K562 (cell line): ENCODE results near the gene PIK3R2. TPM values are rescaled to one million over a fixed set of nuclear protein-coding genes. Genes with fewer than 3 reads are reported as not detected.
A peak's percentile ranks its signal among the peaks of the same experiment; 100 is the strongest.

Source experiments
- CEBPG ChIP-seq, 3 experiments: fragments of 200-800 bp in 1 of 3; sonication (Bioruptor generic) in 1 of 3; sonication (generic) in 1 of 3; formaldehyde crosslinking in 1 of 3; IDR thresholded peaks in 2 of 3; conservative IDR thresholded peaks in 1 of 3; 2 replicates each; pipeline versions ENCODE4 v1.6.1 to v1.8.0; 2016 to 2022; ENCODE audit warnings: missing compliant biosample characterization in 2 of 3, missing genetic modification characterization in 2 of 3, mild to moderate bottlenecking in 1 of 3, missing genetic modification reagents in 1 of 3
- CREB5 ChIP-seq: fragments of 250-450 bp; sonication (Bioruptor Pico); IDR thresholded peaks from 2 replicates; pipeline ENCODE4 v1.5.0; 2020; ENCODE audit warnings: mild to moderate bottlenecking
- CTCF ChIP-seq, 3 experiments: IDR thresholded peaks in 2 of 3; conservative IDR thresholded peaks in 1 of 3; 2 replicates each; pipeline ENCODE4 v1.5.1; 2011 to 2012; ENCODE audit warnings: low read length in 3 of 3, mild to moderate bottlenecking in 3 of 3, control low read depth in 2 of 3, improper control_type of control experiment in 1 of 3, inconsistent platforms in 1 of 3, low read depth in 1 of 3, mixed read lengths in 1 of 3, moderate library complexity in 1 of 3; ENCODE audit not compliant: insufficient read depth in 2 of 3
- HEY1 ChIP-seq: fragments of 250-450 bp; sonication (Bioruptor Pico); IDR thresholded peaks from 2 replicates; pipeline ENCODE4 v1.5.0; 2020; ENCODE audit warnings: mild to moderate bottlenecking, moderate library complexity, borderline replicate concordance
- IRF9 ChIP-seq: fragments of 450-650 bp; IDR thresholded peaks from 2 replicates; pipeline ENCODE4 v1.6.1; 2016; ENCODE audit warnings: missing biosample characterization, missing genetic modification characterization
- TCF7 ChIP-seq: sonication (generic); IDR thresholded peaks from 2 replicates; pipeline ENCODE4 v1.6.1; 2016; ENCODE audit warnings: antibody characterized with exemption, borderline replicate concordance
- VEZF1 ChIP-seq: fragments of 200-800 bp; sonication (Bioruptor generic); IDR thresholded peaks from 2 replicates; pipeline ENCODE4 v1.6.1; 2017; ENCODE audit warnings: missing genetic modification characterization, missing compliant biosample characterization
- XRCC4 ChIP-seq: IDR thresholded peaks from one replicate; pipeline ENCODE4 v1.6.1; 2011; ENCODE audit not compliant: insufficient read depth, insufficient read length; ENCODE audit errors: extremely low read depth
- YY1 ChIP-seq, 3 experiments: IDR thresholded peaks; 2 replicates each; pipeline ENCODE4 v1.6.1; 2011; ENCODE audit warnings: low read length in 2 of 3, mild to moderate bottlenecking in 2 of 3, moderate library complexity in 2 of 3, borderline replicate concordance in 1 of 3, control low read depth in 1 of 3, low read depth in 1 of 3; ENCODE audit not compliant: insufficient read depth in 3 of 3, insufficient replicate concordance in 2 of 3, control insufficient read depth in 1 of 3, insufficient read length in 1 of 3; ENCODE audit errors: extremely low read depth in 1 of 3
- ZNF121 ChIP-seq: sonication (generic); formaldehyde crosslinking; conservative IDR thresholded peaks from 2 replicates; pipeline ENCODE4 v1.8.0; 2022; ENCODE audit warnings: missing genetic modification reagents
- ZNF639 ChIP-seq, 2 experiments: fragments of 200-800 bp in 1 of 2; sonication (Bioruptor generic) in 1 of 2; sonication (generic) in 1 of 2; formaldehyde crosslinking in 1 of 2; IDR thresholded peaks in 1 of 2; conservative IDR thresholded peaks in 1 of 2; 2 replicates each; pipeline versions ENCODE4 v1.5.0 to v1.6.1; 2016 to 2020; ENCODE audit warnings: missing compliant biosample characterization in 1 of 2, missing genetic modification characterization in 1 of 2, missing genetic modification reagents in 1 of 2
- ZNF695 ChIP-seq: fragments of 450-650 bp; formaldehyde crosslinking; IDR thresholded peaks from 2 replicates; pipeline ENCODE4 v1.4.0; 2020; ENCODE audit warnings: mild to moderate bottlenecking, moderate library complexity
- polyA plus RNA-seq, 8 experiments: library from polyadenylated mRNA; depleted of rRNA in 4 of 8; stranded (reverse) in 5 of 8; unstranded in 3 of 8; fragments of >200 nt; fragmentation: Nextera tagmentation in 2 of 8; fragmentation: Illumina TruSeq in 1 of 8; extraction: Ambion mirVana in 2 of 8; extraction: Trizol in 1 of 8; gene quantifications; 2 replicates each; pipeline versions ENCODE4 v1.2.1 to v1.2.3, GENCODE V29; 2011 to 2014; ENCODE audit warnings: inconsistent platforms in 1 of 8, missing spikeins in 1 of 8
- total RNA-seq, 7 experiments: library from RNA; depleted of rRNA in 6 of 7; stranded (reverse); fragments of >200 nt in 6 of 7; fragmentation: Illumina TruSeq in 2 of 7; extraction: Trizol in 2 of 7; gene quantifications; 2 replicates each; pipeline versions ENCODE4 v1.2.1 to v1.2.3, GENCODE V29; 2011 to 2021; ENCODE audit warnings: low replicate concordance in 1 of 7

PIK3R2 gene
- total and polyA plus RNA-seq, 9 of the 15 experiments (the other 6 are each of a cell fraction or from before 2014, with no cell fraction given): 0.39 to 37.9 (median 5.3) TPM

- TF ChIP-seq XRCC4 (no peak), TCF7 (no peak), ZNF121 (CRISPR knock-in tag) (no peak), CEBPG (CRISPR knock-in tag; IDR thresholded peaks at IDR 0.05) (no peak), CEBPG (tag; conservative IDR thresholded peaks at IDR 0.05 in 1 of 2, IDR thresholded peaks at IDR 0.05 in 1 of 2) (no peak), HEY1 (CRISPR knock-in tag) (peak; percentile 16; the same call in 1 of the 2 replicates), ZNF695 (CRISPR knock-in tag) (no peak), YY1 (IDR thresholded peaks at IDR 0.05; ENCODE audit: borderline replicate concordance in 1 of 3, control insufficient read depth in 1 of 3, extremely low read depth in 1 of 3, insufficient read depth in 3 of 3, insufficient read length in 1 of 3, insufficient replicate concordance in 2 of 3, low read depth in 1 of 3, low read length in 2 of 3) (no peak), CTCF (IDR thresholded peaks at IDR 0.05 in 2 of 3, conservative IDR thresholded peaks at IDR 0.05 in 1 of 3; ENCODE audit: insufficient read depth in 2 of 3, low read depth in 1 of 3, low read length in 3 of 3) (no peak), IRF9 (tag) (no peak), CREB5 (CRISPR knock-in tag) (no peak), ZNF639 (CRISPR knock-in tag; conservative IDR thresholded peaks at IDR 0.05 in 1 of 2, IDR thresholded peaks at IDR 0.05 in 1 of 2) (peak in 1 of 2 experiments; percentile 31; a peak in 1 of 4 replicates), VEZF1 (CRISPR knock-in tag) (peak; percentile 84)
Measured at GRCh38 chr19:18204394-18205199, 51.6 kb downstream of the PIK3R2 start (continued).
